ENCODE results near the gene SLC7A10. TPM values are rescaled to one million over a fixed set of nuclear protein-coding genes. Genes with fewer than 3 reads are reported as not detected.
A peak's percentile ranks its signal among the peaks of the same experiment; 100 is the strongest.

SLC7A10 gene
- total RNA-seq, 2 experiments from 2014 or later = not detected

DNA sequence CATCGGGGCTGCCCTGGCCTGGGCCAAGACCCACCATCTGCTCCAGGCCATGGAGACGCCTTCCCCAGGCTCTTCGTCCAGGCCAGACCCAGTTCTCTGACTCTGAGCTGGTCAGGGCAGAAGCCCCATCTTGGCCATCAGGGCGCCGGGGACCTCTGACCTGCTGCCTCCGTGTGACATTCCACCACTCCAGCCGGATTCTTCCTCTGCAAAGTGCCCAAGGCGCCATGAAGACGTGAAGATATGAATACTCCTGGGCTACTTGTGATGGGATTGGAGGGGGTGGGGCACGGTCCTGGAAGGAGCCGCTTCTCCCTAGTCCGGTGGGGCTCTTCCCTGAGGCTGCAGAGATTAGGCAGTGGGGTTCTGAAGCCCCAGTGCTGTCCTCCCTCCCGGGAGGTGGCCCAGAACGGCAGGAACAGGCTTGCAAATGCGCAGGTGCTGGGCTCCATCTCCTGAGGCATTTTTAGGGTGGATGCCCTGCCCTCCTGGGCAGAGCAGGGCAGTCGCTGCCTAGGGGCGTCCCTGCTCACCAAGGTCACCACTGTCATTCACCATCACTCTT lies 26.0 kb upstream of the SLC7A10 start:
- Mint-ChIP-seq H3K36me3 (ENCODE audit: low read depth) (no peaks in the 10 kb centered on the region), H3K9me3 (ENCODE audit: low read depth) (no peaks in the 10 kb centered on the region), H3K27me3 (no peaks in the 10 kb centered on the region), H3K4me3 (no peak overlapping the region), H3K27ac (no peak overlapping the region), H3K4me1 (no peaks in the 10 kb centered on the region)
- ATAC-seq = no peak
- intact Hi-C loops (cut with DNase I, micrococcal nuclease) = no loop called here
- ChIA-PET POLR2A (no interaction called here), CTCF (no interaction called here)
- DNase-seq = no peak

DNA sequence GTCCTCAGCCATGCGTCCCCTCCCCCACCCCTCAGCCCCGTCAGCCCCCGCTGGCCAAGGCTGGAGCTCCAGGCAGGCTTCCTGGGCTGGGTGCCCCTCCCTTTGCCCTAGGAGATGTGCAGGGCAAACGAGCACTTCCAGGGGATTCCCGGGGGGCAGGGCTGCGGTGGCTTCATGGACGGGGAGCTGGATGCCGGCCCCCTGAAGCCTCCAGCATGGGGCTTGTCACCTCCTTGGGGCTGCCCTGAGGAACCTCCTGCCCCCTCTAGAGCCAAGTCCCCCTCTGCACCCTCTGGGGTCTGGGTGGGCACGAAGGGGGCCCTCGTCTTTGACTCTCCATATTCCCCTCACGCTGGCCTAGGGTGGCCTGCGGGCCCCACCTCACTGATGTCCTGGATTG lies 25.4 kb upstream of the SLC7A10 start:
- H3K4me3 Mint-ChIP-seq = no peak overlapping the region
- no peak overlapping the region for H3K27ac Mint-ChIP-seq
- DNase-seq = no peak
- no peaks in the 10 kb centered on the region for H3K36me3 Mint-ChIP-seq (ENCODE audit: low read depth)
- no peak for ATAC-seq
- no peaks in the 10 kb centered on the region for H3K9me3 Mint-ChIP-seq (ENCODE audit: low read depth)
- ChIA-PET CTCF (no interaction called here), POLR2A (no interaction called here)
- intact Hi-C loops (cut with DNase I, micrococcal nuclease) = no loop called here
- no peaks in the 10 kb centered on the region for H3K27me3 Mint-ChIP-seq
- H3K4me1 Mint-ChIP-seq = no peaks in the 10 kb centered on the region

DNA sequence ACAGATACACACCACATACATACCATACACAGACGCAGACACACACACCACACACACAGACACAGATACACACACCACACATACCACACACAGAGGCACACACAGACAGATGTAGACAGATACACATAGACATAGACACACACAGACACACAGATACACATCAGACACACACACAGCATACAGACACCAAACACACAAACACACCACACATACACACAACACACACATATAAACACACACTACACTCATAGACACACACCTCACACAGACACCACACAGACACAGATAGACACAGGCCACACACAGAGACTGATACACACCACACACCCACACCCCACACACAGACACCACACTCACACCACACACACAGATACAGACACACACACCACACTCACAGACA lies 24.9 kb upstream of the SLC7A10 start:
- Mint-ChIP-seq H3K4me1 (no peaks in the 10 kb centered on the region), H3K9me3 (ENCODE audit: low read depth) (no peaks in the 10 kb centered on the region)

DNA sequence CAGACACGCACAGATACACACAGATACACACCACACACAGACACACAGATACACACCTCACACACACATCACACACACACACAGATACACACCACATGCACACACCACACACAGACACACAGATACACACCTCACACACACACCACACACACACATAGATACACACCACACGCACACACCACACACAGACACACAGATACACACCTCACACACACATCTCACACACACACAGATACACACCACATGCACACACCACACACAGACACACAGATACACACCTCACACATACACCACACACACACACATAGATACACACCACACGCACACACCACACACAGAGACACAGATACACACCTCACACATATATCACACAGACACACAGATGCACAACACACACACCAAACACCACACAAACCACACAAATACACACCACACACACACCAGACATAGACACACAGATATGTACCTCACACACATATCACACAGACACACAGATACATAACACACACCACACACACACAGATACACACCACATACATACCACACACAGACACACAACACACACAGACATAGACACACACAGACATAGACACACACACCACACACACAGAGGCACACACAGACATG lies 24.2 kb upstream of the SLC7A10 start:
- no peaks in the 10 kb centered on the region for H3K4me1 Mint-ChIP-seq
- no peaks in the 10 kb centered on the region for H3K9me3 Mint-ChIP-seq (ENCODE audit: low read depth)
- CTCF ChIA-PET = interaction anchor here (1.2 kb wide), 1 partner anchor 11 kb away, joined by 3 read pairs; no protein-coding TSS in a partner anchor
- H3K4me3 Mint-ChIP-seq = no peak overlapping the region
- ATAC-seq (no peak), DNase-seq (no peak)
- intact Hi-C loops (cut with DNase I, micrococcal nuclease) = loop anchor here in 1 of 2 experiments (5.0 kb wide), 1 partner anchor 52 kb away; the partner anchor contains the start of gene CEBPA
- H3K27ac Mint-ChIP-seq = no peak overlapping the region
- no peaks in the 10 kb centered on the region for H3K36me3 Mint-ChIP-seq (ENCODE audit: low read depth)
- H3K27me3 Mint-ChIP-seq = no peaks in the 10 kb centered on the region
- POLR2A ChIA-PET = no interaction called here

More for the DNA sequence above, 24.9 kb upstream of the SLC7A10 start:
- ChIA-PET CTCF (no interaction called here), POLR2A (no interaction called here)
- DNase-seq (no peak), ATAC-seq (no peak)
- Mint-ChIP-seq H3K36me3 (ENCODE audit: low read depth) (no peaks in the 10 kb centered on the region), H3K27ac (no peak overlapping the region), H3K4me3 (no peak overlapping the region), H3K27me3 (no peaks in the 10 kb centered on the region)
- intact Hi-C loops (cut with DNase I, micrococcal nuclease) = no loop called here

DNA sequence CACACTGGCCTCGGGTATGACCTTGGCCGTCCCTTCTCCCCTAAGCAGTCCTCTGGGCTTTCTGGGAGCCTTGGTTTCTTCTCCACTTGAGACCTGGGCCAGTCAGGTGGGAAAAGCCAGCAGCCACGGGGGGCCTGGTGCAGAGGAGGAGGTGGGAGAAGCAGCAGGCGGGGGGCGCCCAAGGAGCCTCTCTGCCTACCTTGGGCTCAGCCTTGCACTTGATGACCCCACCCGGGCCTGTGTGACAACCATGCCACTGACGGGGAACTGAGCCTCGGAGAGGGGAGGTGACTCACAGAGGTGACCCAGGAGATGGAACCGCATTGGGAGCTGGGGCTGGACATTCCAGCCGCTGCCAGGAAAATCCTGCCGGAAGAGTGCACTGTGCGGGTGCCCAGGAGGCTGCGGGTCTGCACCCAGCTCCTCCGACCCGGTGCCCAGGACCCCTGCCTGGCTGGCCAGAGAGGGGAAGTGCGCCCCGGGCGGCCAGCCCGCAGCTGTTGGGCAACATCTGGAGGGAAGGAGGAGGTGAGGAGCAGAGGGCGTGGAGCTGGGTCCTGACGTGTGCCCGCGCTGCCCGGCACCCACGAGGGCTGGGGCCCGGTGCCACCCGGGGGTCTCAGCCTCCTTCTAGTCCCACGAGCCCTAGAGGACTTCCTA lies 23.4 kb upstream of the SLC7A10 start:
- DNase-seq (peak; percentile 32), ATAC-seq (peak; percentile 71)
- ChIA-PET CTCF (interaction anchor here (0.7 to 1.2 kb wide), 2 partner anchors 10 to 12 kb away, joined by 3 read pairs; no protein-coding TSS in a partner anchor), POLR2A (no interaction called here)
- H3K9me3 Mint-ChIP-seq (ENCODE audit: low read depth) = no peaks in the 10 kb centered on the region
- H3K36me3 Mint-ChIP-seq (ENCODE audit: low read depth) = no peaks in the 10 kb centered on the region
- no peak overlapping the region for H3K4me3 Mint-ChIP-seq
- H3K27me3 Mint-ChIP-seq = no peaks in the 10 kb centered on the region
- H3K27ac Mint-ChIP-seq = no peak overlapping the region
- intact Hi-C loops (cut with DNase I, micrococcal nuclease) = loop anchor here in 1 of 2 experiments (5.0 kb wide), 1 partner anchor 53 kb away; the partner anchor contains the start of gene CEBPA
- no peaks in the 10 kb centered on the region for H3K4me1 Mint-ChIP-seq

DNA sequence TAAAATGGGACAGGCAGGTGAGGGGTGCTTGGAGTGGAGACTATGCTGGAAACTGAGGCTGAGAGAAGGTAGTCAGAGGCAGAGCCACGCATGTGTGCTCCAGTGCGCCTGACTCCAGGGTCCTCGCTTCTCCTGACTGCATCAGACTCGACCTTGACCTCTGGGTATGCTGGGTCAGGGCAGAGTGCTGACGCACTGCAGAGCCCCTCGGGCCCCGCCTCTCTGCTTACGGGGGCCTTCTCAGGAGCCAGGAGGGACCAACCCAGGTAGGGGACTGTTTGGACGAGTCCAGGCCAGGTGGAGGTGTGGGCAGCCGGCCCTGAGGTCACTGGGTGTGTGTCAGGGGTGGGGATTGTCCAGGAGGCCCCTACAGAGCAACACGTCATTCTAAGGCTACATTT lies 22.9 kb upstream of the SLC7A10 start:
- POLR2A ChIA-PET = no interaction called here
- no peaks in the 10 kb centered on the region for H3K36me3 Mint-ChIP-seq (ENCODE audit: low read depth)
- H3K4me3 Mint-ChIP-seq = no peak overlapping the region

DNA sequence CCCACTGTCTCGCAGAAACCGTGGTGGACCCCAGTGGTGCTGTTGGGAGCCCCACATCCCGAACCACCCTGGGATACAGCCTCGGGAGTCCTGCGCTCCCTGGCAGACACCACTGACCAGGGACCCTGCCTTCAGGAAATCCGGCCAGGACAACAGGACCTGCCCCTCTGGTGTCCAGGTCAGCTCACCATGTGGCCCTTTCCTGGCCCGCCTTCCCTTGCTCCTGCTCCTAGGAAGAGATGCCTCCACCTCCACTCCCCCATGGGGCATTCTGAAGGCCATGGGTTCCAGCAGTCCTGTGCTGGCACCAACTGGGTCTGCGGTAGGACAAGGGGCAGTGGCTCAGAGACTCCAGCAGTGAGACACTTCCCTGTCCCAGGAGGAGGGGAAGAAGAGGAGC lies 22.5 kb upstream of the SLC7A10 start:
- Mint-ChIP-seq H3K27ac (no peak overlapping the region), H3K27me3 (no peaks in the 10 kb centered on the region), H3K4me3 (no peak overlapping the region), H3K9me3 (ENCODE audit: low read depth) (no peaks in the 10 kb centered on the region), H3K36me3 (ENCODE audit: low read depth) (no peaks in the 10 kb centered on the region), H3K4me1 (no peaks in the 10 kb centered on the region)
- intact Hi-C loops (cut with DNase I, micrococcal nuclease) = loop anchor here in 1 of 2 experiments (5.0 kb wide), 1 partner anchor 54 kb away; the partner anchor contains the start of gene CEBPA
- ChIA-PET CTCF (no interaction called here), POLR2A (no interaction called here)
- ATAC-seq (no peak), DNase-seq (no peak)

More for the DNA sequence above, 22.9 kb upstream of the SLC7A10 start:
- Mint-ChIP-seq H3K27me3 (no peaks in the 10 kb centered on the region), H3K27ac (no peak overlapping the region), H3K4me1 (no peaks in the 10 kb centered on the region), H3K9me3 (ENCODE audit: low read depth) (no peaks in the 10 kb centered on the region)
- intact Hi-C loops (cut with DNase I, micrococcal nuclease) = loop anchor here in 1 of 2 experiments (5.0 kb wide), 1 partner anchor 54 kb away; the partner anchor contains the start of gene CEBPA
- DNase-seq (no peak), ATAC-seq (no peak)
- CTCF ChIA-PET = interaction anchor here (0.7 to 1.2 kb wide), 2 partner anchors 11 to 13 kb away, joined by 3 read pairs; no protein-coding TSS in a partner anchor

DNA sequence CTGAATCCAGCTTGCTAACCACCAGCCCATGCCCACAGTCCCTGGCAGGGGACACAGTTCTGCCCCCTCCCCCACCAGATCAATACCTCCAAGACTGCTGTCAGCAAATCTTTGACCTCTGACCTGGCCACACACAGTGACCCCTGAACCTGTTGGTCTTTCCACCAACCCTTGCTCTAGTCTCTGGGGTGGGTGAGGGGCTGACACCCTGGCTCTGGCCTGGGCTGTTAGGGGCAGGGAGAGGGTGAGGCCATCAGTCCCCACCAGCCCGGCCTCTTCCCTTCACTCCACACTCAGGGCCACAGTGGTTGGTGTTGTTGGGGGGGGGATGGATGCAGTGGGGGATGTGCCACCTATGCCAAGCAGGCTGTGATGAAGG lies 21.8 kb upstream of the SLC7A10 start:
- no peak for DNase-seq

DNA sequence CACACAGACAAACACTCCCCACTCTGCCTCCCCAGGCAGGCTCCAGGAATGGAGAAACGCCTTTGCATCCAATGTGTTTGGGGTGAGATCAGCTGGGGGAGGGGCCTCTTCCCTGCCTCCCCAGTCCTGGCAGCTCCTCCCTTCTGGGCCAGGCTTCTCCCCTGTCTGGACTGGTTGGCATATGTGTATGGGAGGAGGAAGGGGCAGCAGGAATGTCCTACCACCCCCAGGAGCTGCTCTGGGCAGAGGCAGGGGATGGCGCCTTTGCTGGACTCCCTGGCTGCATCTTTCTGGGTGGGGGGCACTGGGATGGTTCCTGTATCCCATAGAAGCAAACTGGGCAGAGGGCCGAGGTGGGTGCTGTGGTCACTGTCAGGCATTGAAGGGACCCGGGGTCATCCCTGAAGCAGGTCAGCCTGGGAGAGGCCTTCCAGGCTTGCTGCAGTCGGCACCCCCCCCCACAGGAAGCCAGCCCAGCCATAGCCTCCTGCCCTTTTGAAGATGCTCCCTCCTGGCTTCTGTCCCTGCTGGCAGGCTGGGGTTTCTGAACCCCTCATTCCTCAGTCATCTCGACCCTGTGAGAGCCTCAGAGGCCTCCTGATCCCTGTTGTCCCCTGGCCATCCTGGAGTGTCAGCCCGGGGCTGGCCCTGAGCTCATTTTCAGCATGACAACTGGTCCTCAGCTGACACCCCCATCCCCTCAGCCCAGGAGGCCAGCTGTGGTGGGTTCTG lies 21.2 kb upstream of the SLC7A10 start:
- Mint-ChIP-seq H3K27ac (no peak overlapping the region), H3K27me3 (no peaks in the 10 kb centered on the region), H3K4me1 (no peaks in the 10 kb centered on the region), H3K9me3 (ENCODE audit: low read depth) (no peaks in the 10 kb centered on the region), H3K4me3 (no peak overlapping the region), H3K36me3 (ENCODE audit: low read depth) (no peaks in the 10 kb centered on the region)
- POLR2A ChIA-PET = no interaction called here
- ATAC-seq = no peak
- intact Hi-C loops (cut with DNase I, micrococcal nuclease) = loop anchor here in 1 of 2 experiments (5.0 kb wide), 1 partner anchor 55 kb away; the partner anchor contains the start of gene CEBPA
- no peak for DNase-seq
- CTCF ChIA-PET = interaction anchor here (1.8 kb wide), 1 partner anchor 8 kb away, joined by 5 read pairs; no protein-coding TSS in a partner anchor

More for the DNA sequence above, 21.8 kb upstream of the SLC7A10 start:
- Mint-ChIP-seq H3K4me1 (no peaks in the 10 kb centered on the region), H3K9me3 (ENCODE audit: low read depth) (no peaks in the 10 kb centered on the region), H3K4me3 (no peak overlapping the region), H3K36me3 (ENCODE audit: low read depth) (no peaks in the 10 kb centered on the region), H3K27me3 (no peaks in the 10 kb centered on the region), H3K27ac (no peak overlapping the region)
- intact Hi-C loops (cut with DNase I, micrococcal nuclease) = loop anchor here in 1 of 2 experiments (5.0 kb wide), 1 partner anchor 55 kb away; the partner anchor contains the start of gene CEBPA
- ChIA-PET CTCF (no interaction called here), POLR2A (no interaction called here)
- ATAC-seq = no peak

DNA sequence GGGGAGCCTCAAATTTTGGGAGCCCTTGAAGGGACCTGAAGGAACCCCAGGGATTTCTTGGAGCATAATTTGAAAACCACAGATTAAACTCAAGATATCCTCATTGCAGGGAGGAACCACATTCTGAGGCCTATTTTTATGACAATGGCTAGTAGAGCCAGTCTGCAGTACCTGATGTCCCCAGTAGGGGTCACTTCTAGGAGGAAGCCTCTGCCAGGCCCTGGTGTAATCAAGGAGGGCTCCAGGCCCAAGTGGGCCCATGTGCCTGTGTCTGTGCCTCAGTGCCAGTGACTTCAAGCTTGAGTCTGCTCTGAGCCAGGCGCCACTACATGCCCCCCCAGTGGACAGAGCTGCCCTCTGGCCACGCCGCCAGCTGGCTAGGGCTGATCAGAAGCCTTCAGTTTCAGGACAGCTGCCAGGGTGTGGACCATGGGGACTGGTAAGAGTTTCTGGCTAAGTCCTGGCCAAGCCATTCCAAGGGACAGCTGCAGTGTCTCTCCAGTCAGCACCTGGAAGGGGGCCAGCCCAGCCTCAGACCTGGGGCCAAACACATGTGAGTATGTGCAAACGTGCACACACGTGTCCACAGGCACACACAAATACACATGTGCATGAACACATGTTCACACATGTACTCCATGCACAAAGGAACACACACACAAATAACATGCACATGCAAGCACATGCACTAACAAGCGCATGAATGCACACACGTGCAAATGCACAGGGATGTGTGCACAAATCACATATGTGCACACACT lies 20.5 kb upstream of the SLC7A10 start:
- H3K27ac Mint-ChIP-seq = no peak overlapping the region
- no peaks in the 10 kb centered on the region for H3K27me3 Mint-ChIP-seq
- POLR2A ChIA-PET = no interaction called here
- H3K4me3 Mint-ChIP-seq = no peak overlapping the region
- no peaks in the 10 kb centered on the region for H3K4me1 Mint-ChIP-seq
- CTCF ChIA-PET = interaction anchor here (0.7 to 1.8 kb wide), 2 partner anchors 9 to 179 kb away, joined by 3 to 5 read pairs; no protein-coding TSS in a partner anchor
- H3K36me3 Mint-ChIP-seq (ENCODE audit: low read depth) = no peaks in the 10 kb centered on the region
- DNase-seq (peak; percentile 43), ATAC-seq (no peak)
- intact Hi-C loops (cut with DNase I, micrococcal nuclease) = loop anchor here in 1 of 2 experiments (5.0 kb wide), 1 partner anchor 56 kb away; the partner anchor contains the start of gene CEBPA
- H3K9me3 Mint-ChIP-seq (ENCODE audit: low read depth) = no peaks in the 10 kb centered on the region

DNA sequence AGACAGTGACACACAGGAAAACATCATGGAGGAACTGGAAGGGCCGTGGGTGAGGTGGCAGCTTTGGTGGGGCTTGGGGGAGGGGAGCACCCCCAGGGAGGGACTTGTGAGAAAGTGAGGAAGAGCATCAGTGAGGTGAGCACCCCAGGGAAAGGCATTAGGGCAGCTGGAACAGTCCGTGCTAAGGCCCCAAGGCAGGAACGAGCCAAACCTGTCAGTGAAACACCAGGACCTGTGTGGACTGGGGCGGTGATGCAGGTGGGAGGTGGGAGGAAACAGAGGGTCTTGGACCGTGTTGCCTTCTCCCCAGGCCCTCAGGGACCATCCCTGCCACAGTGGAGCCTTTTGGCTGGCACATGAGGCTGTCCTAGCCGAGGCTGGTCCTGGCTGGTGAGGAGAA lies 17.3 kb upstream of the SLC7A10 start:
- H3K36me3 Mint-ChIP-seq (ENCODE audit: low read depth) = no peaks in the 10 kb centered on the region
- H3K4me3 Mint-ChIP-seq = no peak overlapping the region
- CTCF ChIA-PET = interaction anchor here (0.7 kb wide), 1 partner anchor 76 kb away, joined by 3 read pairs; no protein-coding TSS in a partner anchor
- intact Hi-C loops (cut with DNase I, micrococcal nuclease) = no loop called here
- no peaks in the 10 kb centered on the region for H3K4me1 Mint-ChIP-seq
- DNase-seq (no peak), ATAC-seq (no peak)
- no peaks in the 10 kb centered on the region for H3K27me3 Mint-ChIP-seq
- POLR2A ChIA-PET = no interaction called here
- no peaks in the 10 kb centered on the region for H3K9me3 Mint-ChIP-seq (ENCODE audit: low read depth)
- H3K27ac Mint-ChIP-seq = no peak overlapping the region

Measured in activated CD4-positive, alpha-beta T cell treated with anti-CD3 and anti-CD28 coated beads for 36 hours (primary cell).